Lower lobe of right lung (tissue), 2 donors: Measurements from ENCODE around the gene NPPB. TPM values are rescaled to one million over a fixed set of nuclear protein-coding genes. Genes with fewer than 3 reads are reported as not detected.
A peak's percentile ranks its signal among the peaks of the same experiment; 100 is the strongest.

ENCODE experiments used
- ATAC-seq, 2 donors: fragments of 200-7000 bp; cut with Tn5 transposase; one replicate each; pipeline ENCODE4 v1.9.1; 2020 to 2022; ENCODE audit warnings: mild to moderate bottlenecking in 2 of 2, moderate library complexity in 2 of 2
- DNase-seq: peaks from one replicate; pipeline ENCODE4 v3.0.0-alpha.2; 2020
- H3K27ac ChIP-seq: fragments of 200-600 bp; one replicate; pipeline ENCODE4 v1.8.0; 2022
- H3K27me3 ChIP-seq: fragments of 200-600 bp; one replicate; pipeline ENCODE4 v1.8.0; 2022; ENCODE audit warnings: low read depth
- H3K36me3 ChIP-seq: fragments of 200-600 bp; one replicate; pipeline ENCODE4 v1.8.0; 2022; ENCODE audit warnings: mild to moderate bottlenecking
- H3K4me1 ChIP-seq: fragments of 200-600 bp; one replicate; pipeline ENCODE4 v1.8.0; 2022
- H3K4me3 ChIP-seq: fragments of 200-600 bp; one replicate; pipeline ENCODE4 v1.8.0; 2022; ENCODE audit warnings: mild to moderate bottlenecking
- H3K9me3 ChIP-seq: fragments of 200-600 bp; one replicate; pipeline ENCODE4 v1.8.0; 2022
- intact Hi-C: fragments of 100-400 bp; cut with DNase I; formaldehyde crosslinking; loops from one replicate; pipeline ENCODE4 v1.11.0; 2022
- total RNA-seq: library from RNA; stranded (reverse); fragmentation: NEBNext Ultra II Directional; extraction: Animal tissue kit (Norgen Biotek cat#: 25700); gene quantifications from one replicate; pipeline ENCODE4 v1.2.1, GENCODE V29; 2021
- TF ChIP-seq, protein P1 (sequence below): fragments of 200-600 bp; IDR thresholded peaks from one replicate; pipeline ENCODE4 v1.8.0; 2022; ENCODE audit warnings: antibody characterized with exemption, mild to moderate bottlenecking
- donor health status: DM: no; HTN: yes; CAD: no; lungs with severe emphysema.

NPPB gene
- total RNA-seq, 1 donor from 2014 or later, result not detected

DNA sequence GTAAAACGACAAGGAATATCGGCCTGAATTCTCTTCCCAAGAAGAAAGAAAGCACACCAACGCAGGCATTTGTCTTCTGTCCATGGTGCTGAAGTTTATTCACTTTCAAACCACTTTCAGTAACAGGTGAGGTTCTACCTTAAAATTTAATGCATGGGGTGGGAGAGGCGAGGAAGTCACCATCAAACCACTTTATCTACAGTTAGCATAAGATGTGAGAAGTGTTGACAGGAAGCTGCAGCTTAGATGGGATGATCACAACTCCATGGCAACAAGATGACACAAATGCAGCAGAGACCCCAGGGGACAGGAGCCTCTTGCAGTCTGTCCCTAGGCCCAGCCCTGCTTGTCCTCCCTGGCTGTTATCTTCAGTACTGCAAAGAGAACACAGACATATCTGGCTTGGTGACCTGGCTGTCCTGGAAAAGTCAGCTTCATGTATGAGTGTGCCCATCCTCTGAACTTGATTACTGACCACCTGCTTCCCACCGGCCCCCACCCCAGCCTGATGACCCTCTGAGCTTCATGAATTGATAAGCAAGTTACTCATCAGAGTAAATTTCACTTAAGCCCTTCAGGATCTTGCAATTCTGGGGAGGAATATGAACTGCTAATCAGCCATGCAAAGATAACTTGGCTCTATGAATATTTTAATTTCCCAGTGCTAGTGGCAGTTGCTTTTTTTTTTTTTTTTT, 13.0 kb downstream of the NPPB start:
- TF ChIP-seq, protein P1, sequence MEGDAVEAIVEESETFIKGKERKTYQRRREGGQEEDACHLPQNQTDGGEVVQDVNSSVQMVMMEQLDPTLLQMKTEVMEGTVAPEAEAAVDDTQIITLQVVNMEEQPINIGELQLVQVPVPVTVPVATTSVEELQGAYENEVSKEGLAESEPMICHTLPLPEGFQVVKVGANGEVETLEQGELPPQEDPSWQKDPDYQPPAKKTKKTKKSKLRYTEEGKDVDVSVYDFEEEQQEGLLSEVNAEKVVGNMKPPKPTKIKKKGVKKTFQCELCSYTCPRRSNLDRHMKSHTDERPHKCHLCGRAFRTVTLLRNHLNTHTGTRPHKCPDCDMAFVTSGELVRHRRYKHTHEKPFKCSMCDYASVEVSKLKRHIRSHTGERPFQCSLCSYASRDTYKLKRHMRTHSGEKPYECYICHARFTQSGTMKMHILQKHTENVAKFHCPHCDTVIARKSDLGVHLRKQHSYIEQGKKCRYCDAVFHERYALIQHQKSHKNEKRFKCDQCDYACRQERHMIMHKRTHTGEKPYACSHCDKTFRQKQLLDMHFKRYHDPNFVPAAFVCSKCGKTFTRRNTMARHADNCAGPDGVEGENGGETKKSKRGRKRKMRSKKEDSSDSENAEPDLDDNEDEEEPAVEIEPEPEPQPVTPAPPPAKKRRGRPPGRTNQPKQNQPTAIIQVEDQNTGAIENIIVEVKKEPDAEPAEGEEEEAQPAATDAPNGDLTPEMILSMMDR, result no peak
- intact Hi-C loops, result no loop called here
- H3K4me1 ChIP-seq, result peaks cover 12% of the 10 kb centered on the region
- H3K4me3 ChIP-seq, result no peak overlapping the region
- ATAC-seq (no peak), DNase-seq (no peak)
- H3K27me3 ChIP-seq, result no peaks in the 10 kb centered on the region
- no peak overlapping the region for H3K27ac ChIP-seq
- H3K9me3 ChIP-seq, result no peaks in the 10 kb centered on the region
- H3K36me3 ChIP-seq, result peaks cover 56% of the 10 kb centered on the region

- no peak for ATAC-seq
- TF ChIP-seq, protein P1, result no peak
- Histone ChIP-seq H3K9me3 (no peaks in the 10 kb centered on the region), H3K27ac (no peak overlapping the region), H3K27me3 (no peaks in the 10 kb centered on the region), H3K4me1 (peaks cover 12% of the 10 kb centered on the region), H3K4me3 (no peak overlapping the region), H3K36me3 (peaks cover 83% of the 10 kb centered on the region)
- intact Hi-C loops, result no loop called here
- peak; percentile 66 for DNase-seq
These were observed 16.3 kb downstream of the NPPB start for GRCh38 chr1:11842154-11843041.

DNA sequence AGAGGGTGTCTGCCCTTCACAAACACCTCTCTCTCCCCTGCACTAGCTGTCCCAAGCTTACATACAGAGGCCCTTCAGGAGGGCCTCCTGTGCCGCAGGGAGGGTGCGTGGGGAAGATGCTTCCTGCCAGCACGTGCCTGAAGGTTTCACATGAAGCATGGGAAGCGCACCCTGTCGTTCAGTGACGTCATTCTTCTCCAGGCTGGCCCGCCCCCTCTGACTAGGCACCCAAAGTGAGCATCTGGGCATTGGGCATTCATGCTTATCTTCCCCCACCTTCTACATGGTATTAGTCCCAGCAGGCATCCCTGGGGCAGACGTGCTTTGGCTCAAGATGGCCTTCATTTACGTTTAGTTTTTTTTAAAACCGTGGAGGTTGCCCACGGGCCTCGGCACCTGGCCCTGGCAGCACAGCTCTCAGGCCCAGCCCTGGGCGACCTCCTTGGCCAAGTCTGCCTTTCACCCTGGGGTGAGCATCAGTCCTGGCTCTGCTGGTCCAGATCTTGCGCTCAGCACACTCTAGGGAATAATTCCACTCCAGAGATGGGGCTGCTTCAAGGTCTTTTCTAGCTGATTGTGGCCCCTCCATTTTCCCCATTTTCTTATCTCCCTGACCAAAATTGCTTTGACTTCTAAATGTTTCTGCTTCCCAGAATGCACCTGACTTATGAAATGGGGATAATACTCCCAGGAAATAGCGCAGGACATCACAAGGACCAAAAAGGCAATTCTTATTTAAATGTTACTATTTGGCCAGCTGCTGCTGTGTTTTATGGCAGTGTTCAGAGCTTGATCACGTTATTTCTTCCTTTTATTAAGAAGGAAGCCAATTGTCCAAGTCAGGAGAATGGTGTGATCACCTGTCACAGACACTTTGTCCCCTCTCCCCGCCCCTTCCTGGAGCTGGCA, 17.2 kb downstream of the NPPB start:
- intact Hi-C loops, result no loop called here
- no peaks in the 10 kb centered on the region for H3K9me3 ChIP-seq
- ATAC-seq (no peak), DNase-seq (no peak)
- TF ChIP-seq, protein P1, result no peak
- no peak overlapping the region for H3K4me3 ChIP-seq
- H3K36me3 ChIP-seq, result peaks cover 86% of the 10 kb centered on the region
- H3K4me1 ChIP-seq, result peaks cover 12% of the 10 kb centered on the region
- no peaks in the 10 kb centered on the region for H3K27me3 ChIP-seq
- H3K27ac ChIP-seq, result no peak overlapping the region

DNA sequence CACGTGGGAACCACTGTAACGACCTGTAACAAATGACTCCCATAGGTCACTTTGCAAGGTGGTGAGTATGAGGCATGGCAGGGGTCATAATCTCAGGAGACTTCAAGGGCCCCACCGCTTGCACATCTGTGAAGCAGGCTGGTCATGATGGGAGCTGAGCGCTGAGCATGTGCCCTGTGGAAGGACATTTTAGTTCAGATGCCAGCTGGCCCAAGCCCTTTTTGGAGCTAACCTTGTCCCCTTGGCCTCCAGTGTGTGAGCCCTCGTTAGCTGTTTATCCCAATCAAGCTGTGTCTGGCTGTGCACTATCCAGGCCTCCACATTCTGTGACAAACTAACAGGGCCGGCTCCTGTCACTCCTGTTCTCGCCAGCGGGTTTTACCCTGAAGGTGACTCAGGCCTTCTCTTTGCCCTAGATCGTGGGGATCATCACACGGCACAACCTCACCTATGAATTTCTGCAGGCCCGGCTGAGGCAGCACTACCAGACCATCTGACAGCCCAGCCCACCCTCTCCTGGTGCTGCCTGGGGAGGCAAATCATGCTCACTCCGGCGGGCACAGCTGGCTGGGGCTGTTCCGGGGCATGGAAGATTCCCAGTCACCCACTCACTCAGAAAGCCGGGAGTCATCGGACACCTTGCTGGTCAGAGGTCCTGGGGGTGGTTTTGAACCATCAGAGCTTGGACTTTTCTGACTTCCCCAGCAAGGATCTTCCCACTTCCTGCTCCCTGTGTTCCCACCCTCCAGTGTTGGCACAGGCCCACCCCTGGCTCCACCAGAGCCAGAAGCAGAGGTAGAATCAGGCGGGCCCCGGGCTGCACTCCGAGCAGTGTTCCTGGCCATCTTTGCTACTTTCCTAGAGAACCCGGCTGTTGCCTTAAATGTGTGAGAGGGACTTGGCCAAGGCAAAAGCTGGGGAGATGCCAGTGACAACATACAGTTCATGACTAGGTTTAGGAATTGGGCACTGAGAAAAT, 18.7 kb downstream of the NPPB start:
- H3K27ac ChIP-seq, result no peak overlapping the region
- H3K9me3 ChIP-seq, result no peaks in the 10 kb centered on the region
- intact Hi-C loops, result no loop called here
- H3K4me1 ChIP-seq, result peaks cover 12% of the 10 kb centered on the region
- TF ChIP-seq, protein P1, result no peak
- DNase-seq (no peak), ATAC-seq (no peak)
- peaks cover 99% of the 10 kb centered on the region for H3K36me3 ChIP-seq
- H3K4me3 ChIP-seq, result no peak overlapping the region
- H3K27me3 ChIP-seq, result no peaks in the 10 kb centered on the region
